ENCODE measurements around the gene CRYBB1.
"Not testable (repeated sequence)": the region's sequence is repeated elsewhere in the genome, so short reads cannot be mapped to it uniquely, and the experiment has no call there.

CRYBB1 gene

DNA sequence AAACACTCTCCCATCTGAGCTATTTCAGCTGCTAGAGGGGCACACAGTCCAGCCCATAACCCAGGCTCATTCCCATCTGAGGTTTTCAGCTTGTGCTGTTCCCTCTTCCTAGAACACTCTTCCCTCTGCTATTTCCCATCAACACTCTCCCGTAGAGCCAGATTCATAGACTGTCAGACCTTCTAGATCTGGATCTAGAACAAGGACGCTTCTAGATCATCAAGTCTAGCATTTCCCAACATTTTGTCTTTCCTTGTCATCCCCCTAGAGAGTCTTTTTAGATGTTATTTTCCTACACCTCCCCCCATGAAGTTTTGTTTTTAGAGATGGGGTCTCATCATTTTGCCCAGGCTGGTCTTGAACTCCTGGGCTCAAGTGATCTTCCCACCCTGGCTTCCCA is 17.3 kb upstream of the CRYBB1 start:
- no peak for DNase-seq

DNA sequence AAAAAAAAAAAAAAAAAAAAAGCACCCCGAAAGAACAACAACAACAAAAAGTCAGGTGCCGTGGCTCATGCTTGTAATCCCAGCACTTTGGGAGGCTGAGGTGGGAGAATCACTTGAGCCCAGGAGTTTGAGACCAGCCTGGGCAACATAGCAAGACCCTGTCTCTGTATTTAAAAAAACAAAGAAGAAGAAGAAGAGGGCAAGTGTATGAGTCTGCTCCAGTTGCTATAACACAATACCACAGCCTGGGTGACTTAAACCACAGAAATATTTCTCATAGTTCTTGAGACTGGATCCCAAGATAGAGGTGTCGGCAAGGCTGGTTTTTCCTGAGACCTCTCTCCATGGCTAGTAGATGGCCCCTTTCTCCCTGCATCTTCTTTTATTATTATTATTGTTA is 16.4 kb upstream of the CRYBB1 start:
- DNase-seq, result no peak

DNA sequence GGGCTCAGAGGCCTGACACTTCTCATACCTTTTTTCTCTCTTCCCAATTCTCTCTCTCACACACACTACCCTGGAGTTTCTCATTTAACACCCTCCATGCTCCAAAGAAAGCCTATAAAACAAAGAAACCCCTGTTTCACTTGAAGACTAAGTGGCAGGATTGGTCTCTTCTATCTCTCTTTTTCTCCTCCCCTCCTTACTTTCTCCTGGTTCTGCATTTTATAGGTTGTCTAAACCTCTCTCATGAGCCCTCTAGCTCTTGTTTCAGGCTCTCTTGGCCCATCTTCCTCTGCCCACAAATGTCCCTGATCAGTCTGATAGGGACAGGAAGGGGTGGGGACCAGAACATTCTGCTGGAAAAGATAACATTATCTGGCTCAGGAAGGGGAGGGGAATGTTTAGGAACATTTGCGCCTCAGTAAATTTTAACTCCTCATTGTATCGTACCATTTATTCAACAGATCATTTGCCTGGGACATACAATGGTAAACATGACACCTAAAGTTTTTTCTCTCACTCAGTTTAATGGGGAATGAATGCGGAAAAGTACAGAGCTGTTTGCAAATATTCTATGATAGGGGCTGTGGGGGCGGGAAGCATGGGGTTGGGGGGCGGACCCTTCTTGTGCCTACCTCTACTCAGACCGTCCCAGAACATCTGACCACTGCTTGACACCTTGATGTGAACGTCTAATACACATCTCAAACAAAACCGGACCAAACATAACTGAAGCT is 14.8 kb upstream of the CRYBB1 start:
- no peak for DNase-seq

DNA sequence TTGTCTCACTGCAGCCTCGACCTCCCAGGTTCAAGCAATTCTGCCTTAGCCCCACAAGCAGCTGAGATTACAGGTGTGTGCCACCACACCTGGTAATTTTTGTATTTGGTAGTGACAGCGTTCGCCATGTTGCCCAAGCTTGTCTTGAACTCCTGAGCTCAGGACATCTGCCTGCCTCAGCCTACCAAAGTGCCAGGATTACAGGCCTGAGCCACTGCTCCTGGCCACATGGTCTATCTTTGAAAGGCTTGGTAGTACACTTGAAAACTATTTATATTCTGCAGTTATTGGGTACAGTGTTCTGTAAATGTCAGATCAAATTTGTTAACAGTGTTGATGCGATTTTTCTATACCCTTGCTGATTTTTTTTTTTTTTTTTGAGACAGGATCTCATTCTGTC is 13.5 kb upstream of the CRYBB1 start:
- no peak for DNase-seq

GRCh38 chr22:26629988-26630761 is 12.3 kb upstream of the CRYBB1 start:
- DNase-seq, result no peak

DNA sequence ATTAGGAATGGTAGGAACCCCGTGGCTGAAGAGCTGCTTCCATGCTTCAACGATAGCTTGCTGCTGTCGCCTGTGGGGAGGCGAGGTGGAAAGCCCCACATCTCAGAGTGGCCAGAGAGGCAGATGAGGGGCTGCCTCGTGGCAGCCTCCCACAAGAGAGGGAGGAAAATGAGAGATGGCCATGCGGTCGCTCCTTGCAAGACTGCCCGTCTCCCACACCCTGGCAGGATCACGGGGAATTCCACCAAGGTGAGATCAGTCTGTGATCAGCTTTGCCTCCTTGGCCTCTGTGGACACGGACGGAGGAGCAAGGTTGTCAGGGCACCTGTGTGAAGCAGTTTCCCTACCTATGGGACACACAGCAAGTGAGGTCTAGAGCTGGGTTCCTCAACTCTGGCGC is 7.0 kb upstream of the CRYBB1 start:
- DNase-seq, result no peak

DNA sequence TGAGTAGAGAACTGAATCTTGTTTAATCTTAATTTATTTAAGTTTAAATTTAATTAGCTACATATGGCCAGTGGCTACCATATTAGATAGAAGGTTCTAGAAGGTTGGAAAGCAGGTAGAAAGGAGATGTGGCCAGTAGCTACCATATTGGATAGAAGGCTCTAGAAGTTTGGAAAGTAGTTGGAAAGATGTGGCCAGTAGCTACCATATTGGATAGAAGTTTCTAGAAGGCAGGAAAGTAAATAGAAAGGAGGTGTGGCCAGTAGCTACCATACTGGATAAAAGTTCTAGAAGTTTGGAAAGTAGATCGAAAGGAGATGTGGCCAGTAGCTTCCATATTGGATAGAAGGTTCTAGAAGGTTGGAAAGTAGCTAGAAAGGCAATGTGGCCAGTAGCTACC is 6.2 kb upstream of the CRYBB1 start:
- no peak for DNase-seq

GRCh38 chr22:26621663-26622062 is 3.8 kb upstream of the CRYBB1 start, which contains the start of gene CRYBA4:
Gene CRYBA4, plus strand, starts transcription at chr22:26621963. Its CDS starts 634 bp downstream, at chr22:26622597.
- DNase-seq, result no peak

GRCh38 chr22:26620197-26620596 is 2.4 kb upstream of the CRYBB1 start:
- no peak for DNase-seq

DNA sequence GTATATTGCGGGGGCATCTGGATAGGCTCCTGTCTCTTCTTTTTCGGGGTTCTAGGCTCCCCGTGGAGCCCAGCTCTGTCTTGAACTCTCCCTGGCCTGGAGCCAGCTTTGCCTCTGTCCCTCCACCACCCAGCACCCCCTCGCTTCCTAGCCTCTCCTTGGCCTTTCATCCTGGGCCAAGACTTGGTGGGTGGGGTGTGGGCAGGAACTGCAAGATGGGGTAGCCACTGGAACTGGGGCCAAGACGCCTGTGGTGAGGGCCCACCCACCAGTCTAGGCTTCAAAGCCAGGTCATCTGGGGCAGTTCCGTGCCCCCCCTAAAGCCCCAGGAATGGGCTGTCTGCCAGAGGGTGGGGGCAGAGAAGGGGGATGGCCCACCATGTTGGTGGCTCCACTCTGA is 1.7 kb upstream of the CRYBB1 start:
- DNase-seq, result no peak

GRCh38 chr22:26618455-26618854 is 628 bp upstream of the CRYBB1 start:
- no peak for DNase-seq

DNA sequence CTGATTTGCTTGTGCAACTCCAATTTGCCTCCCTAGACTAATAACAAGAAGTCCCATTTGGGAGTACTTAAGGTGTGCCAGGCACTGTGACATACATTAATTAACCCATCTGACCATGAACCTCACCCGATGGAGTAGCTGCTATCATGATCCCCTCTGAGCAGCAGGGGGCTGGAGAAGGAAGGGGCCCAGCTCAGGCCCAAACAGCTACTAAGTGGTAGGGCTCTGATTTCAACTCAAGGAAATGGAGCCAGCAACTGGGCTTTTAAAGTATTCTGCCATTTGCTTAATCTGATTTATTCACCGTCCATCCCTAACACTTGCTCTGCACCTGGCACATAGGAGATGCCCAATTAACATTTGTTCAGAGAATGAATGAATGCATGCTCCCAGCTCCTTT is 1.2 kb downstream of the CRYBB1 start:
- DNase-seq, result no peak

GRCh38 chr22:26615830-26616435 is 1.9 kb downstream of the CRYBB1 start:
- DNase-seq, result no peak

DNA sequence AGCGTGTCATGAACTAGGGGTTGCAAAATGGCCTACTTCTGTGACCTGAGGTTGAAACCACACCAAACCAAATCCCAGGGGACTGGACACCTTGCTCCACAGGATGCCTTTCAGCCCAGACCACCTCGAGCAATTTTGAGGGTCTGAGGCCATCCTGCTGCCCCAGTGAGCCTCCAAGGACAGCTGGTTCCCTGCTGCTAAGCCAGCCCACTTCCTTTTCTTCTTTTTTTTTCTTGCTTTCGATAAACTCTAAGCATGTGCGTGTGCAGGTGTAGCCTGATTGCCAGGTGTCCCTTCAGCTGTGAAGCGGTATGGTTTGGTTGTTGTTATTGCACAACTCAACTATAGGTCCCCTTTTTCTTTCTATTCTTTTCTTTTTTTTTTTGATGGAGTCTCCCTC is 2.7 kb downstream of the CRYBB1 start:
- DNase-seq, result no peak

DNA sequence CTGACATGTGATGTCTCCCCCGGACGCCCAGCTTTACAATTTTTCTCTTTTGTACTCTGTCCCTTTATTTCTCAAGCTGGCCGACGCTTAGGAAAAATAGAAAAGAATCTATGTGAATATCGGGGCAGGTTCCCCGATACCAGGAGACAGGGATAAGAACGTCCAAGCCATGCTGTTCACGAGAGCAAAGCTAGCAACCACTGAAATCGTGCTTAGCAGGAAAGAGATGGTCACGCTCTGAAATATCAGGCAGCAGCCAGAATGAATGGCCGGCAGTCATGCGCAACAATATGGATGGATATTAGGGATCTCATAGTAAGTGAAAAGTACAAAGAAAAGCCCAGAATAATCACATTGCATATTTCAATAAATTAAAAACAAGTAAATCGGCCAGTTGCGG is 3.5 kb downstream of the CRYBB1 start:
- no peak for DNase-seq

DNA sequence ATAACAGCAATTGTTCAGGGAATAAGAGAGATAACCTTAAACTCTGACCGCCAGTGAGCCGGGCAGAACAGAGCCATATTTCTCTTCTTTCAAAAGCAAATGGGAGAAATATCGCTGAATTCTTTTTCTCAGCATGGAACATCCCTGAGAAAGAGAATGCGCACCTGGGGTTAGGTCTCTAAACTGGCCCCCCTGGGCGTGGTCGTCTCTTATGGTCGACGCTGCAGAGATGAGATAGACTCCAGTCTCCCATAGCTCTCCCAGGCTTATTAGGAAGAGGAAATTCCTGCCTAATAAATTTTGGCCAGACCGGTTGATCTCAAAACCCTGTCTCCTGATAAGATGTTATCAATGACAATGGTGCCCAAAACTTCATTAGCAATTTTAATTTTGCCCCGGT is 4.1 kb downstream of the CRYBB1 start:
- not testable (repeated sequence) for DNase-seq

- no peak for DNase-seq
Measured at GRCh38 chr22:26612652-26613051, 5.2 kb downstream of the CRYBB1 start.

DNA sequence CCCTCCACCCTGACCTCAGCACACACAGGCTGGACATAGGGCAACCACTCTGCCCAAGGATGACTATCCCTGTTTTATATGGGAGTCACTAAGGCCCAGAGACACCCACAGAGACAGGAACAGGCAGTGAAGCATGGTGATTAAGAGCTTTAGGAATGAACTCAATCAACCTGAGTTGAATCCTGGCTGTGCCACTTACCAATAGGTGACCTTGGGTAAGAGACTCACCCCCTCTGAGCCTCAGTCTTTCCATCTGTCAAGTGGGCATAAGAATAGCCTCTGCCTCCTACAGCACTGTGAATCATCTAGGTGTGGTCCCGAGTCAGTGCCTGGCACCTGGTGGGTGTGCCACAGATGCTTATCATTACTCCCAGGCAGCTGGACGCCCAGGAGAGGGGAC is 6.8 kb downstream of the CRYBB1 start:
- no peak for DNase-seq

DNA sequence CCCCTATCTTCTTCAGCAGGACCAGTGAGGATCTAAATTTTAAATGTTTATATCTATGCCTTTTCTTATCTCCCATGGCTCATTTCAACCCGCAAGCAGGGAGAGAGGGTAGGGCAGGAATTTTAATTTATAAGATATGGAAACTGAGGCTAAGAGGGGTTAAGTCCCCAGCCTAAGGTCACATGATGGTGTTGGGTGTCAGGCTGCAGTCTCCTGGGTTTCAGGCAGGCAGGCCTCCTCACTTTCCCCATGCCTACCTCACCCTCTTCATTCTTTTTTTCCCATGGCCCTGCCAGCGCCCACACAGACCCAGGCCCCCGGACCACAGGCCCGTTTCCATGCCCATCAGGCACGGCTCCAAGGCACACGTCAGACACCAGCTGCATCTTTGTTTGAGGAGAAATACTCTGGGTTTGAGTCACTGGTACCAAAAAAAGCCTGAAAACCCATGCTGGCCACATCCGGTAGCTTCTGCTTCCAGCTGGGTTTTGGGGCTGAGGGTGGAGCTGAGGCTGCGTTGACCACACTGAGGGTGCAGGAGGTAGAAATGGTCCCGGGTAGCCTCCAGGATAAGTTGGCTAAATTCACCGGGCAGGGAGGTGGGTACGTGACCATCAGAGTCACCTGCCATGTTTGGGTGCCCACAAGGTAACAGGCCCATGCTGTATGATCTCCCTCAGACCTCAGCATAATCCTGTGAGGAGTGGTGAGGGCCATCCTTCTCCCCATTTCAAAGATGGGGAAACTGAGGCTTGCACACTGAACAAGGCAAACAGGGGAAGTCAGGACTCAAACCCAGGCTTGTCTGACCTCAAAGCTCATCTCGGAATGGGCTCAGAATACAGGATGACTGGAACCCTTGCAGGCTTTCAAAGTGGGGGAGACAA is 7.5 kb downstream of the CRYBB1 start:
- no peak for DNase-seq

DNA sequence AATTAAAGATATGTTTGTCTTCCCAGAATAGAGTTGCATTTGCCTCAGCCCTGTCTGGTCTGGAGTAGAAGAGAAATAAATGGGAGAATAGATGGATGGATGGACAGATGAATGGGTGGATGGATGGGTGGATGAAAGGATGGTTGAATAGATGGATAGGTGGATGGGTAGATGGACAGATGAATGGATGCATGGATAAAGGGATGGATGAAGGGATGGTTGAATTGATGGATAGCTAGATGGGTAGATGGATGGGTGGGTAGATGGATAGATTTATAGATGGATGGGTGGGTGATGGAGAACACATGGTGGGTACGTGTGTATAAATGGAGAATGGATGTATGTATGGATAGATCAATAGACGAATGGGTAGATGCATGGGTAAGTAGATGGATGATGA is 8.5 kb downstream of the CRYBB1 start:
- DNase-seq, result no peak

DNA sequence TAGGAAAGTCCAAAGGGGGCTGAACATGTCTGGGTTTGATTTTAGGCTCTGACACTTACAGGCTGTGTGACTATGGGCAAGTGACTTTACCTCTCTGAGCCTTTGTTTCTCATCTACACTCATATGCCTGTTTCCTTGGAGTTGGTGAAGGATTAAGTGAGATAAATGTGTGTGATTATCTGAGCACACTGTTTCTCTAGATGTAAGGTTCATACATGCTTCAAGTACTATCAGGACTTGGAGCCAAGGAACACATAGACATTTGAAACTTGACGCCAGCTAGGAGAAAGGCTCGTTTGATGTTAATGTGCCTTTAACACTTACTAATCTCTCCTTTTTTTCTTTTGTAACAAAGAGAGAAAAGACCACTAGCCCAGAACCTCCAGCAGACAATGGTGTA is 9.7 kb downstream of the CRYBB1 start:
- DNase-seq, result no peak

- DNase-seq, result no peak
Measured at GRCh38 chr22:26606611-26607010, 11.2 kb downstream of the CRYBB1 start.

DNA sequence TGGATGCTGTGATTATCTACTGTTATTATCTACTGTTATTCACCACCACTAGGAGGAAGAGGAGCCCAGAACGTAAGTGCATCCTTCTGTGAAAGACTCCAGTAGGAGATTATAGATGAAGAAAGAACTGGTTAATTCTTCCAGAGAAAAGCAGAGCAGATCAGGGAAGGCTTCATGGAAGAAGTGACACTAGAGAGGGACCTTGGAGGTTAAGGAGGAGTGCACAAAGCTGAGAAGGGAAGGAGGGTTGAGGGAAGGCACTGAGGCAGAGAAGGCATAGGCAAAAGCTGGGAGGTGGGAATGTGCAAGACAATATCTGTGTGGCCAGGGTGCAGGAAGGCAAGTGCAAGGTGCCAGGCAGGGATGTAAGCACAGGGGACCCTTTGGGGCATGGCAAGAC is 13.5 kb downstream of the CRYBB1 start:
- DNase-seq, result no peak
